HCT116 (cell line): ENCODE results near the gene SH3GL2. TPM values are rescaled to one million over a fixed set of nuclear protein-coding genes. Genes with fewer than 3 reads are reported as not detected.

Experiments
- ATAC-seq: fragments of 200-7000 bp; cut with Tn5 transposase; 2 replicates; pipeline ENCODE4 v1.9.1; 2020; ENCODE audit warnings: mild to moderate bottlenecking, moderate library complexity
- BruUV-seq: library from RNA; stranded (reverse); fragments of 400-500 nt; replicated peaks from 2 replicates; lab custom pipeline; 2021; lab: Mats Ljungman, UMichigan
- CTCF ChIA-PET: fragments of 300-600 bp; sonication (Branson Sonifier 250); formaldehyde crosslinking; loops from one replicate; lab custom pipeline; 2021; ENCODE audit warnings: antibody characterized with exemption; lab: Charles Lee
- POLR2A ChIA-PET: fragments of 300-600, 350-600 bp; sonication (Branson Sonifier 250); formaldehyde crosslinking; loops from one replicate; lab custom pipeline; 2021; ENCODE audit warnings: antibody characterized with exemption; lab: Charles Lee
- RAD21 ChIA-PET, 2 experiments: fragments of 300-600 bp; sonication (Branson Sonifier 250); formaldehyde crosslinking; loops; one replicate each; lab custom pipeline; 2023; ENCODE audit warnings: low total read pairs in 2 of 2; ENCODE audit not compliant: uncharacterized antibody in 2 of 2, unreplicated experiment in 2 of 2, low non-redundant PET in 1 of 2; lab: Charles Lee
- DNase-seq: peaks from one replicate; pipeline ENCODE4 v3.0.0-alpha.2; 2010; ENCODE audit warnings: low read depth, low spot score
- H2AFZ ChIP-seq: fragments of 200-600 bp; shearing (Covaris generic), sonication (generic); 2 replicates; pipeline ENCODE4 v1.6.1; 2017; ENCODE audit warnings: low read depth, mixed run types, mixed read lengths, antibody characterized with exemption, low read length; ENCODE audit not compliant: poor library complexity, severe bottlenecking
- H3K27ac ChIP-seq: 2 replicates; pipeline ENCODE4 v1.5.1; 2012; ENCODE audit warnings: low read depth, low read length
- H3K27me3 ChIP-seq: fragments of 200-600 bp; sonication (generic); 2 replicates; pipeline ENCODE4 v1.6.1; 2016; ENCODE audit warnings: mixed run types, low read length, mixed read lengths; ENCODE audit not compliant: insufficient read depth
- H3K36me3 ChIP-seq, 2 experiments: fragments of 200-500 bp in 1 of 2; fragments of 200-600 bp in 1 of 2; sonication (Bioruptor generic) in 1 of 2; sonication (generic) in 1 of 2; 2 replicates each; pipeline versions ENCODE4 v1.5.1 to v1.6.1; 2014 to 2016; ENCODE audit warnings: low read length in 2 of 2, inconsistent platforms in 1 of 2, mixed read lengths in 1 of 2, mixed run types in 1 of 2; ENCODE audit not compliant: insufficient read depth in 2 of 2, control insufficient read depth in 1 of 2
- H3K4me1 ChIP-seq, 2 experiments: fragments of 200-600 bp in 1 of 2; sonication (generic) in 1 of 2; 2 replicates each; pipeline versions ENCODE4 v1.5.1 to v1.6.1; 2012 to 2017; ENCODE audit warnings: low read length in 2 of 2, inconsistent platforms in 1 of 2, mild to moderate bottlenecking in 1 of 2, mixed read lengths in 1 of 2, mixed run types in 1 of 2, moderate library complexity in 1 of 2; ENCODE audit not compliant: insufficient read depth in 2 of 2, control insufficient read depth in 1 of 2
- H3K4me2 ChIP-seq: fragments of 200-600 bp; sonication (generic); 2 replicates; pipeline ENCODE4 v1.6.1; 2017; ENCODE audit warnings: mixed run types, low read length, mixed read lengths
- H3K4me3 ChIP-seq, 2 experiments: fragments of 200-600 bp in 1 of 2; sonication (generic) in 1 of 2; replicated peaks in 1 of 2; 2 replicates each; pipeline ENCODE4 v1.5.1; 2011 to 2016; ENCODE audit warnings: low read length in 2 of 2, control low read depth in 1 of 2, low read depth in 1 of 2, mild to moderate bottlenecking in 1 of 2, mixed read lengths in 1 of 2, mixed run types in 1 of 2
- H3K79me2 ChIP-seq: fragments of 200-600 bp; sonication (generic); 2 replicates; pipeline ENCODE4 v1.6.1; 2017; ENCODE audit warnings: mild to moderate bottlenecking, mixed run types, low read length, moderate library complexity, mixed read lengths; ENCODE audit not compliant: insufficient read depth
- H3K9ac ChIP-seq: fragments of 200-600 bp; sonication (generic); 2 replicates; pipeline ENCODE4 v1.6.1; 2016; ENCODE audit warnings: low read length, mixed read lengths
- H3K9me2 ChIP-seq: fragments of 200-600 bp; sonication (generic), shearing (Covaris generic); 2 replicates; pipeline ENCODE4 v1.6.1; 2017; ENCODE audit warnings: mixed run types, mild to moderate bottlenecking, moderate library complexity; ENCODE audit not compliant: insufficient read depth
- H3K9me3 ChIP-seq, 2 experiments: fragments of 200-500 bp in 1 of 2; fragments of 200-600 bp in 1 of 2; sonication (Bioruptor generic) in 1 of 2; sonication (generic) in 1 of 2; 2 replicates each; pipeline ENCODE4 v1.6.1; 2014 to 2017; ENCODE audit warnings: low read length in 2 of 2, mixed read lengths in 2 of 2, inconsistent platforms in 1 of 2, low read depth in 1 of 2, mild to moderate bottlenecking in 1 of 2, mixed run types in 1 of 2, moderate library complexity in 1 of 2; ENCODE audit not compliant: control insufficient read depth in 1 of 2, insufficient read depth in 1 of 2
- H4K20me1 ChIP-seq: fragments of 200-600 bp; sonication (generic), shearing (Covaris generic); 2 replicates; pipeline ENCODE4 v1.6.1; 2017; ENCODE audit warnings: mixed run types, mild to moderate bottlenecking, moderate library complexity; ENCODE audit not compliant: insufficient read depth
- EZH2phosphoT487 ChIP-seq: fragments of 200-600 bp; IDR thresholded peaks from 2 replicates; pipeline ENCODE4 v1.6.1; 2018; ENCODE audit warnings: antibody characterized with exemption, borderline replicate concordance
- JUND ChIP-seq: IDR thresholded peaks from 2 replicates; pipeline ENCODE4 v1.6.1; 2012
- POLR2A ChIP-seq: IDR thresholded peaks from 2 replicates; pipeline ENCODE4 v1.7.0; 2011; ENCODE audit warnings: borderline replicate concordance; ENCODE audit not compliant: insufficient read depth, insufficient read length; ENCODE audit errors: extremely low read depth
- POLR2AphosphoS5 ChIP-seq: IDR thresholded peaks from 2 replicates; pipeline ENCODE4 v1.6.1; 2011; ENCODE audit warnings: mild to moderate bottlenecking, low read depth, low read length, moderate library complexity
- RAD21 ChIP-seq: IDR thresholded peaks from 2 replicates; pipeline ENCODE4 v1.6.1; 2012; ENCODE audit warnings: low read depth, mild to moderate bottlenecking
- SP1 ChIP-seq: IDR thresholded peaks from 2 replicates; pipeline ENCODE4 v1.6.1; 2012; ENCODE audit warnings: low read depth
- SRF ChIP-seq: IDR thresholded peaks from 2 replicates; pipeline ENCODE4 v1.6.1; 2012; ENCODE audit warnings: low read depth
- TCF7L2 ChIP-seq: IDR thresholded peaks from 2 replicates; pipeline ENCODE4 v1.7.0; 2011; ENCODE audit warnings: borderline replicate concordance, inconsistent platforms; ENCODE audit not compliant: insufficient read depth, insufficient read length; ENCODE audit errors: extremely low read depth
- ZFX ChIP-seq: fragments of 450-650 bp; IDR thresholded peaks from 2 replicates; pipeline ENCODE4 v1.6.1; 2017
- intact Hi-C: fragments of 100-400 bp; cut with micrococcal nuclease; formaldehyde crosslinking; loops from 2 replicates; pipeline ENCODE4 v1.10.0; 2022
- total RNA-seq: library from RNA; stranded (reverse); gene quantifications from one replicate; pipeline ENCODE4 v1.2.1, GENCODE V29; 2021; ENCODE audit not compliant: unreplicated experiment

SH3GL2 gene
- total RNA-seq, 1 experiment from 2014 or later = not detected

GRCh38 chr9:17726298-17726697, 147.4 kb downstream of the SH3GL2 start:
- Histone ChIP-seq H3K9me3 (no peaks in the 10 kb centered on the region; a peak in 2 of 4 replicates), H3K27me3 (no peaks in the 10 kb centered on the region), H3K4me1 (no peaks in the 10 kb centered on the region), H3K79me2 (no peaks in the 10 kb centered on the region), H3K4me2 (no peak overlapping the region), H4K20me1 (no peaks in the 10 kb centered on the region), H3K27ac (no peak overlapping the region), H2AFZ (no peak overlapping the region), H3K9me2 (no peaks in the 10 kb centered on the region), H3K4me3 (no peak overlapping the region), H3K9ac (no peak overlapping the region), H3K36me3 (no peaks in the 10 kb centered on the region)
- intact Hi-C loops = loop anchor here (10.0 kb wide), 1 partner anchor 59 kb away; no protein-coding TSS in a partner anchor
- no peak for DNase-seq
- ChIA-PET POLR2A (no interaction called here), RAD21 (no interaction called here), CTCF (no interaction called here)
- ATAC-seq = no peak
- TF ChIP-seq POLR2A = no peak
- TF ChIP-seq POLR2AphosphoS5 = no peak
- TF ChIP-seq EZH2phosphoT487 = no peak
- TF ChIP-seq JUND = no peak
- no peak for TF ChIP-seq ZFX
- BruUV-seq = no TSS peak

GRCh38 chr9:17730899-17731298, 152.0 kb downstream of the SH3GL2 start:
- H4K20me1 ChIP-seq = no peaks in the 10 kb centered on the region
- RAD21 ChIA-PET = no interaction called here
- no peak for DNase-seq
- no peak overlapping the region for H3K4me3 ChIP-seq
- BruUV-seq = no TSS peak
- H2AFZ ChIP-seq = no peak overlapping the region
- no peak overlapping the region for H3K4me2 ChIP-seq
- no peak for TF ChIP-seq TCF7L2
- TF ChIP-seq POLR2AphosphoS5 = no peak
- no peak for TF ChIP-seq SRF
- no peak for TF ChIP-seq SP1
- TF ChIP-seq JUND = no peak
- TF ChIP-seq RAD21 = no peak
- TF ChIP-seq POLR2A = no peak
- TF ChIP-seq, all 23 proteins: peak for 0
- Histone ChIP-seq H3K27me3 (no peaks in the 10 kb centered on the region), H3K27ac (no peak overlapping the region), H3K36me3 (no peaks in the 10 kb centered on the region), H3K79me2 (no peaks in the 10 kb centered on the region), H3K9me2 (no peaks in the 10 kb centered on the region), H3K4me1 (no peaks in the 10 kb centered on the region), H3K9ac (no peak overlapping the region), H3K9me3 (no peaks in the 10 kb centered on the region; a peak in 1 of 4 replicates)
- ATAC-seq = no peak
- intact Hi-C loops = no loop called here
- POLR2A ChIA-PET = no interaction called here
- CTCF ChIA-PET = no interaction called here
